Hepatocyte (in vitro differentiated cells): Measurements from ENCODE around the gene BAZ2A. TPM values are rescaled to one million over a fixed set of nuclear protein-coding genes. Genes with fewer than 3 reads are reported as not detected.

Source experiments
- DNase-seq: peaks from one replicate; pipeline ENCODE4 v3.0.0-alpha.2; 2016; ENCODE audit warnings: low spot score
- H2AFZ ChIP-seq: fragments of 200-600 bp; sonication (generic); 2 replicates; pipeline ENCODE4 v1.6.0; 2016; ENCODE audit warnings: antibody characterized with exemption, mild to moderate bottlenecking
- H3K27ac ChIP-seq: fragments of 200-600 bp; sonication (generic); 2 replicates; pipeline ENCODE4 v1.5.1; 2016; ENCODE audit warnings: mild to moderate bottlenecking
- H3K27me3 ChIP-seq: fragments of 200-600 bp; sonication (generic); 2 replicates; pipeline ENCODE4 v1.6.1; 2016
- H3K36me3 ChIP-seq: fragments of 200-600 bp; sonication (generic); replicated peaks from 2 replicates; pipeline ENCODE4 v1.5.1; 2016; ENCODE audit warnings: low read depth; ENCODE audit not compliant: insufficient read depth
- H3K4me1 ChIP-seq: fragments of 200-600 bp; sonication (generic); 2 replicates; pipeline ENCODE4 v1.5.1; 2016; ENCODE audit warnings: mild to moderate bottlenecking, moderate library complexity; ENCODE audit not compliant: insufficient read depth
- H3K4me2 ChIP-seq: fragments of 200-600 bp; sonication (generic); 2 replicates; pipeline ENCODE4 v1.6.0; 2016
- H3K4me3 ChIP-seq: fragments of 200-600 bp; sonication (generic); 2 replicates; pipeline ENCODE4 v1.5.1; 2016; ENCODE audit warnings: mild to moderate bottlenecking
- H3K79me2 ChIP-seq: fragments of 200-600 bp; sonication (generic); 2 replicates; pipeline ENCODE4 v1.6.0; 2017; ENCODE audit warnings: mild to moderate bottlenecking
- H3K9me2 ChIP-seq: fragments of 200-600 bp; sonication (generic); replicated peaks from 2 replicates; pipeline ENCODE4 v1.6.0; 2017; ENCODE audit warnings: mild to moderate bottlenecking; ENCODE audit not compliant: insufficient read depth
- H3K9me3 ChIP-seq: fragments of 200-600 bp; sonication (generic); 2 replicates; pipeline ENCODE4 v1.5.1; 2016; ENCODE audit warnings: low read depth, mild to moderate bottlenecking
- H4K20me1 ChIP-seq: fragments of 200-600 bp; sonication (generic); 2 replicates; pipeline ENCODE4 v1.6.0; 2016; ENCODE audit warnings: mild to moderate bottlenecking; ENCODE audit not compliant: insufficient read depth, poor library complexity, severe bottlenecking
- CTCF ChIP-seq: fragments of 200-600 bp; sonication (generic); IDR thresholded peaks from 2 replicates; pipeline ENCODE4 v1.5.1; 2016; ENCODE audit warnings: antibody characterized with exemption, mild to moderate bottlenecking; ENCODE audit not compliant: poor library complexity
- EZH2 ChIP-seq: fragments of 200-600 bp; sonication (generic); IDR thresholded peaks from 2 replicates; pipeline ENCODE4 v1.6.1; 2016; ENCODE audit warnings: antibody characterized with exemption, mild to moderate bottlenecking, borderline replicate concordance
- EZH2phosphoT487 ChIP-seq: fragments of 200-600 bp; sonication (generic); IDR thresholded peaks from one replicate; pipeline ENCODE4 v1.6.1; 2018; ENCODE audit warnings: antibody characterized with exemption, mild to moderate bottlenecking, low read depth, moderate library complexity; ENCODE audit not compliant: unreplicated experiment, severe bottlenecking
- WGBS: methylation state at CpG from one replicate; pipeline ENCODE4 v1.1.6; 2016; ENCODE audit warnings: low lambda C conversion rate; ENCODE audit errors: missing lambda C conversion rate; 5-methylcytosine and 5-hydroxymethylcytosine counted together
- polyA plus RNA-seq: library from polyadenylated mRNA; unstranded; fragments of >200 nt; fragmentation: Nextera tagmentation; extraction: Ambion mirVana; gene quantifications from 2 replicates; pipeline ENCODE4 v1.2.1, GENCODE V29; 2016
- total RNA-seq: library from RNA; depleted of rRNA; stranded (reverse); fragments of >200 nt; gene quantifications from 2 replicates; pipeline ENCODE4 v1.2.3, GENCODE V29; 2014

Gene BAZ2A
- total and polyA plus RNA-seq, 2 experiments from 2014 or later, result 27.9 to 33.1 TPM

GRCh38 chr12:56676851-56677580 lies 46.9 kb upstream of the BAZ2A start:
- peaks cover 72% of the 10 kb centered on the region for H4K20me1 ChIP-seq
- WGBS, result 84% methylated on average over 11 of the region's 11 CpGs
- no peak overlapping the region for H3K4me3 ChIP-seq
- H3K4me2 ChIP-seq, result no peak overlapping the region
- no peak overlapping the region for H3K27ac ChIP-seq
- no peaks in the 10 kb centered on the region for H3K36me3 ChIP-seq
- no peaks in the 10 kb centered on the region for H3K27me3 ChIP-seq
- H2AFZ ChIP-seq, result no peak overlapping the region
- H3K9me2 ChIP-seq, result no peaks in the 10 kb centered on the region
- peaks cover 8% of the 10 kb centered on the region for H3K4me1 ChIP-seq
- no peaks in the 10 kb centered on the region for H3K9me3 ChIP-seq
- TF ChIP-seq EZH2 (no peak), CTCF (no peak), EZH2phosphoT487 (no peak)
- H3K79me2 ChIP-seq, result peaks cover 98% of the 10 kb centered on the region
- no peak for DNase-seq

- peaks cover 29% of the 10 kb centered on the region for H4K20me1 ChIP-seq
- H3K27ac ChIP-seq, result no peak overlapping the region
- peaks cover 88% of the 10 kb centered on the region for H3K79me2 ChIP-seq
- no peaks in the 10 kb centered on the region for H3K9me2 ChIP-seq
- no peaks in the 10 kb centered on the region for H3K27me3 ChIP-seq
- no peak overlapping the region for H3K4me3 ChIP-seq
- no peak overlapping the region for H2AFZ ChIP-seq
- TF ChIP-seq EZH2phosphoT487, result no peak
- no peak for TF ChIP-seq CTCF
- no peak for TF ChIP-seq EZH2
- peaks cover 11% of the 10 kb centered on the region for H3K4me1 ChIP-seq
- 84% methylated on average over 2 of the region's 2 CpGs for WGBS
- H3K9me3 ChIP-seq, result no peaks in the 10 kb centered on the region
- peaks cover 3% of the 10 kb centered on the region for H3K36me3 ChIP-seq
- H3K4me2 ChIP-seq, result no peak overlapping the region
- no peak for DNase-seq
These were observed 41.5 kb upstream of the BAZ2A start for GRCh38 chr12:56671608-56672007.

DNA sequence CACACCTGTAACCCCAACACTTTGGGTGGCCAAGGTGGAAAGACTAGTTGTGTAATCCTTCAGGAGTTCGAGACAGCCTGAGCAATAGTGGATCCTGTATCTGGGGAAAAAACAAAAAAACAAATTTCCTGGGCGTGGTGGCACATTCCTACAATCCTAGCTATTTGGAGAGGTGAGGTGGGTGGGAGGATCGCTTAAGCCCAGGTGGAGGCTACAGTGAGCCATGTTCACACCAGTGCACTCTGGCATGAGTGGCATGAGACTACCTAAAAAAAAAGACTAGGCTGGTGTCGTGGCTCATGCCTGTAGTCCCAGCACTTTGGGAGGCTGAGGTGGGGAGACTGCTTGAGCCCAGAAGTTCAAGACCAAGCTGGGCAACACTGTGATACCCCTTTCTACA lies 40.7 kb upstream of the BAZ2A start:
- no peak overlapping the region for H3K27ac ChIP-seq
- H3K9me3 ChIP-seq, result no peaks in the 10 kb centered on the region
- 96% methylated on average over 4 of the region's 4 CpGs for WGBS
- H3K36me3 ChIP-seq, result peaks cover 3% of the 10 kb centered on the region
- no peak overlapping the region for H3K4me2 ChIP-seq
- no peaks in the 10 kb centered on the region for H3K27me3 ChIP-seq
- no peak overlapping the region for H3K4me3 ChIP-seq
- no peak for DNase-seq
- H2AFZ ChIP-seq, result no peak overlapping the region
- H3K4me1 ChIP-seq, result peaks cover 11% of the 10 kb centered on the region
- peaks cover 83% of the 10 kb centered on the region for H3K79me2 ChIP-seq
- H4K20me1 ChIP-seq, result peaks cover 22% of the 10 kb centered on the region
- H3K9me2 ChIP-seq, result no peaks in the 10 kb centered on the region
- TF ChIP-seq CTCF (no peak), EZH2phosphoT487 (no peak), EZH2 (no peak)

DNA sequence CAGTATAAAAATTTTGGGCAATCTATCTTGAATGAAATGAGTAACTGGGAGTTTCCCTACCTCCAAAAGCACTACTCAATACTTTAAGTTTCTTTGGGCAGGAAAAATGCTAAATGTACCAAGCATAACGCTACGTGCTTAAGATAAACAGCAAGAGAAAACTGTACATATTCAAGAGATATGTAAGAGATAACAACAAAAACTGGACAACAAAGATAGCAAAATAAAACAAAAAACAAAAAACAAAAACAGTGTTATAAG lies 38.0 kb upstream of the BAZ2A start:
- no peak overlapping the region for H3K4me3 ChIP-seq
- H3K27me3 ChIP-seq, result no peaks in the 10 kb centered on the region
- no peak overlapping the region for H2AFZ ChIP-seq
- peaks cover 11% of the 10 kb centered on the region for H3K4me1 ChIP-seq
- no peak overlapping the region for H3K27ac ChIP-seq
- no peaks in the 10 kb centered on the region for H3K9me2 ChIP-seq
- peaks cover 58% of the 10 kb centered on the region for H3K79me2 ChIP-seq
- peaks cover 3% of the 10 kb centered on the region for H3K36me3 ChIP-seq
- 90% methylated on average over 2 of the region's 2 CpGs for WGBS
- no peaks in the 10 kb centered on the region for H3K9me3 ChIP-seq
- H3K4me2 ChIP-seq, result no peak overlapping the region
- DNase-seq, result no peak
- no peak for TF ChIP-seq EZH2phosphoT487
- H4K20me1 ChIP-seq, result peaks cover 6% of the 10 kb centered on the region
